A549 (cell line): ENCODE results near the gene SLC2A4RG.

Experiments
- CHD2 ChIP-seq: fragments of 150-350 bp; IDR thresholded peaks from 2 replicates; pipeline ENCODE4 v1.6.1; 2014; ENCODE audit warnings: low read length; ENCODE audit not compliant: partially characterized antibody
- EHMT2 ChIP-seq: fragments of 200-600 bp; sonication (generic); IDR thresholded peaks from 2 replicates; pipeline ENCODE4 v1.6.1; 2016; ENCODE audit warnings: antibody characterized with exemption, low read depth, mild to moderate bottlenecking, moderate library complexity
- ELK1 ChIP-seq: fragments of 150-350 bp; IDR thresholded peaks from 2 replicates; pipeline ENCODE4 v1.6.1; 2014; ENCODE audit warnings: low read depth, mild to moderate bottlenecking, low read length
- HDAC2 ChIP-seq: fragments of 200-600 bp; sonication (generic); IDR thresholded peaks from 2 replicates; pipeline ENCODE4 v1.6.1; 2016
- POLR2A ChIP-seq: IDR thresholded peaks from 2 replicates; pipeline ENCODE4 v1.6.1; 2012; ENCODE audit warnings: mild to moderate bottlenecking, low read length
- RAD21 ChIP-seq, 2 experiments: fragments of >200 bp in 1 of 2; sonication (Bioruptor Twin) in 1 of 2; formaldehyde crosslinking in 1 of 2; IDR thresholded peaks in 1 of 2; conservative IDR thresholded peaks in 1 of 2; 2 replicates in 1 of 2; 3 replicates in 1 of 2; pipeline ENCODE4 v1.6.1; 2012 to 2018; ENCODE audit warnings: inconsistent platforms in 1 of 2
- RFX5 ChIP-seq: fragments of 450-650 bp; IDR thresholded peaks from 2 replicates; pipeline ENCODE4 v1.7.1; 2014; ENCODE audit warnings: antibody characterized with exemption, mild to moderate bottlenecking, moderate library complexity
- SMC3 ChIP-seq: fragments of >200 bp; sonication (Bioruptor Twin); formaldehyde crosslinking; IDR thresholded peaks from 3 replicates; pipeline ENCODE4 v1.6.1; 2018; ENCODE audit warnings: inconsistent platforms
- TFCP2L1 ChIP-seq: fragments of 250-450 bp; sonication (Bioruptor Pico); IDR thresholded peaks from 2 replicates; pipeline ENCODE4 v1.5.0; 2021; ENCODE audit warnings: mild to moderate bottlenecking
- USF2 ChIP-seq: fragments of 450-650 bp; IDR thresholded peaks from 2 replicates; pipeline ENCODE4 v1.6.1; 2014; ENCODE audit warnings: antibody characterized with exemption
- TF ChIP-seq, protein P1 (sequence below): fragments of >200 bp; sonication (Bioruptor Twin); formaldehyde crosslinking; IDR thresholded peaks from 3 replicates; pipeline ENCODE4 v1.5.1; 2016

DNA sequence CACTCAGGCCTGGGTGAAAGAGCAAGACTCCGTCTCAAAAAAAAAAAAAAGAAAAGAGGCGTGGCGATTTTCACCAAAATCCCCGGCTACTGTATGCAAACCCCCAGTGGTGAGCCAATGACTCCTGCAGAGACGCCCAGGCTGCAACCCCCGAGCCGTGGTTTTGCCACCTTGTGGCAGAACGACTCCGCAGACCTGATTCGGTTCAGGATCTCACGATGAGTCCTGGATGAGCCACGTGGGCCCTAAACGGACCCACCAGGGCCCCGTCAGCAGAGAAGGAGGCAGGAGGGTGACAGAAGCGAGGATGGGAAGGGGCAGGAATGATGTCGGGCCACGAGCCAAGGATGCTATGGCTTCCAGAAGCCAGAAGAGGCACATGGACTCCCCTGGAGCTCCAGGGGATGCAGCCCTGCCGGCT lies 42.5 kb downstream of the SLC2A4RG start:
- TF ChIP-seq RAD21 (conservative IDR thresholded peaks at IDR 0.05 in 1 of 2, IDR thresholded peaks at IDR 0.05 in 1 of 2) (no peak), TFCP2L1 (CRISPR knock-in tag) (no peak), RFX5 (no peak), HDAC2 (no peak), CHD2 (no peak), USF2 (no peak), EHMT2 (no peak), ELK1 (no peak), POLR2A (no peak), SMC3 (no peak)
- TF ChIP-seq, protein P1, sequence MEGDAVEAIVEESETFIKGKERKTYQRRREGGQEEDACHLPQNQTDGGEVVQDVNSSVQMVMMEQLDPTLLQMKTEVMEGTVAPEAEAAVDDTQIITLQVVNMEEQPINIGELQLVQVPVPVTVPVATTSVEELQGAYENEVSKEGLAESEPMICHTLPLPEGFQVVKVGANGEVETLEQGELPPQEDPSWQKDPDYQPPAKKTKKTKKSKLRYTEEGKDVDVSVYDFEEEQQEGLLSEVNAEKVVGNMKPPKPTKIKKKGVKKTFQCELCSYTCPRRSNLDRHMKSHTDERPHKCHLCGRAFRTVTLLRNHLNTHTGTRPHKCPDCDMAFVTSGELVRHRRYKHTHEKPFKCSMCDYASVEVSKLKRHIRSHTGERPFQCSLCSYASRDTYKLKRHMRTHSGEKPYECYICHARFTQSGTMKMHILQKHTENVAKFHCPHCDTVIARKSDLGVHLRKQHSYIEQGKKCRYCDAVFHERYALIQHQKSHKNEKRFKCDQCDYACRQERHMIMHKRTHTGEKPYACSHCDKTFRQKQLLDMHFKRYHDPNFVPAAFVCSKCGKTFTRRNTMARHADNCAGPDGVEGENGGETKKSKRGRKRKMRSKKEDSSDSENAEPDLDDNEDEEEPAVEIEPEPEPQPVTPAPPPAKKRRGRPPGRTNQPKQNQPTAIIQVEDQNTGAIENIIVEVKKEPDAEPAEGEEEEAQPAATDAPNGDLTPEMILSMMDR = no peak
